HepG2 (cell line): ENCODE results near the gene PATL2. TPM values are rescaled to one million over a fixed set of nuclear protein-coding genes. Genes with fewer than 3 reads are reported as not detected.
A peak's percentile ranks its signal among the peaks of the same experiment; 100 is the strongest.

ENCODE experiments used
- ATF1 ChIP-seq: IDR thresholded peaks from 2 replicates; pipeline ENCODE4 v1.6.1; 2016; ENCODE audit warnings: mild to moderate bottlenecking, control low read depth
- KLF16 ChIP-seq, 2 experiments: sonication (generic) in 1 of 2; formaldehyde crosslinking in 1 of 2; IDR thresholded peaks; 2 replicates each; pipeline versions ENCODE4 v1.6.1 to v1.8.0; 2016 to 2023; ENCODE audit warnings: missing genetic modification reagents in 2 of 2, missing compliant biosample characterization in 1 of 2
- PRMT3 ChIP-seq: sonication (generic); formaldehyde crosslinking; IDR thresholded peaks from 2 replicates; pipeline ENCODE4 v1.8.1; 2022; ENCODE audit warnings: low read depth, mild to moderate bottlenecking, moderate library complexity, missing genetic modification reagents, borderline replicate concordance
- RBAK ChIP-seq: sonication (generic); formaldehyde crosslinking; IDR thresholded peaks from 2 replicates; pipeline ENCODE4 v1.5.1; 2020; ENCODE audit warnings: mild to moderate bottlenecking, missing genetic modification reagents
- SP1 ChIP-seq, 2 experiments: fragments of 450-650 bp in 1 of 2; sonication (generic) in 1 of 2; formaldehyde crosslinking in 1 of 2; IDR thresholded peaks; 2 replicates each; pipeline versions ENCODE4 v1.4.0 to v1.6.1; 2016 to 2020; ENCODE audit warnings: missing genetic modification reagents in 1 of 2
- ZBTB20 ChIP-seq: sonication (generic); formaldehyde crosslinking; IDR thresholded peaks from 2 replicates; pipeline ENCODE4 v1.8.1; 2023; ENCODE audit warnings: missing genetic modification reagents, low read depth, mild to moderate bottlenecking, borderline replicate concordance
- ZNF225 ChIP-seq: sonication (generic); formaldehyde crosslinking; IDR thresholded peaks from 2 replicates; pipeline ENCODE4 v1.4.0; 2020; ENCODE audit warnings: mild to moderate bottlenecking, missing genetic modification reagents
- ZNF3 ChIP-seq: IDR thresholded peaks from 2 replicates; pipeline ENCODE4 v1.7.0; 2017; ENCODE audit warnings: inconsistent platforms
- ZNF430 ChIP-seq: sonication (generic); formaldehyde crosslinking; IDR thresholded peaks from 2 replicates; pipeline ENCODE4 v1.9.0; 2021; ENCODE audit warnings: mild to moderate bottlenecking, missing genetic modification reagents
- ZNF431 ChIP-seq: sonication (generic); formaldehyde crosslinking; IDR thresholded peaks from 2 replicates; pipeline ENCODE4 v1.9.0; 2022; ENCODE audit warnings: missing genetic modification reagents, low read depth, mild to moderate bottlenecking, borderline replicate concordance
- ZNF530 ChIP-seq: sonication (generic); formaldehyde crosslinking; IDR thresholded peaks from 2 replicates; pipeline ENCODE4 v1.5.0; 2020; ENCODE audit warnings: low read depth, mild to moderate bottlenecking, missing genetic modification reagents
- ZNF546 ChIP-seq: sonication (generic); formaldehyde crosslinking; conservative IDR thresholded peaks from 2 replicates; pipeline ENCODE4 v1.8.1; 2023; ENCODE audit warnings: mild to moderate bottlenecking, missing genetic modification reagents
- ZNF569 ChIP-seq: sonication (generic); formaldehyde crosslinking; IDR thresholded peaks from 2 replicates; pipeline ENCODE4 v1.5.0; 2020; ENCODE audit warnings: mild to moderate bottlenecking, missing genetic modification reagents, moderate library complexity, borderline replicate concordance
- polyA plus RNA-seq, 8 experiments: library from polyadenylated mRNA; depleted of rRNA in 3 of 8; stranded (reverse) in 7 of 8; unstranded in 1 of 8; fragments of >200 nt; fragmentation: Illumina TruSeq in 4 of 8; extraction: Trizol in 4 of 8; gene quantifications; 2 replicates each; pipeline versions ENCODE4 v1.2.1 to v1.2.3, GENCODE V29; 2011 to 2016; ENCODE audit warnings: low read depth in 4 of 8, missing spikeins in 1 of 8, mixed read lengths in 1 of 8; ENCODE audit not compliant: insufficient read depth in 1 of 8
- total RNA-seq, 5 experiments: library from RNA; depleted of rRNA; stranded (reverse); fragments of >200 nt; fragmentation: Illumina TruSeq; extraction: Trizol; gene quantifications; 2 replicates each; pipeline ENCODE4 v1.2.3, GENCODE V29; 2016; ENCODE audit warnings: low read depth in 1 of 5
- TF ChIP-seq, protein P1 (sequence below): sonication (generic); formaldehyde crosslinking; IDR thresholded peaks from 2 replicates; pipeline ENCODE4 v1.4.0; 2020; ENCODE audit warnings: missing genetic modification reagents, low read depth, mild to moderate bottlenecking, borderline replicate concordance
- TF ChIP-seq, protein P2 (sequence below): sonication (generic); formaldehyde crosslinking; IDR thresholded peaks from 2 replicates; pipeline ENCODE4 v1.4.0; 2020; ENCODE audit warnings: missing genetic modification reagents
- TF ChIP-seq, protein P3 (sequence below): fragments of 450-650 bp; IDR thresholded peaks from 2 replicates; pipeline ENCODE4 v1.6.1; 2017
- TF ChIP-seq, protein P4 (sequence below): sonication (generic); formaldehyde crosslinking; IDR thresholded peaks from 2 replicates; pipeline ENCODE4 v1.4.0; 2020; ENCODE audit warnings: mild to moderate bottlenecking, missing genetic modification reagents, borderline replicate concordance

The PATL2 gene
- total and polyA plus RNA-seq, 2 of the 13 experiments (the other 11 are each of a cell fraction or from before 2014, with no cell fraction given), result 0.15 to 0.53 TPM

DNA sequence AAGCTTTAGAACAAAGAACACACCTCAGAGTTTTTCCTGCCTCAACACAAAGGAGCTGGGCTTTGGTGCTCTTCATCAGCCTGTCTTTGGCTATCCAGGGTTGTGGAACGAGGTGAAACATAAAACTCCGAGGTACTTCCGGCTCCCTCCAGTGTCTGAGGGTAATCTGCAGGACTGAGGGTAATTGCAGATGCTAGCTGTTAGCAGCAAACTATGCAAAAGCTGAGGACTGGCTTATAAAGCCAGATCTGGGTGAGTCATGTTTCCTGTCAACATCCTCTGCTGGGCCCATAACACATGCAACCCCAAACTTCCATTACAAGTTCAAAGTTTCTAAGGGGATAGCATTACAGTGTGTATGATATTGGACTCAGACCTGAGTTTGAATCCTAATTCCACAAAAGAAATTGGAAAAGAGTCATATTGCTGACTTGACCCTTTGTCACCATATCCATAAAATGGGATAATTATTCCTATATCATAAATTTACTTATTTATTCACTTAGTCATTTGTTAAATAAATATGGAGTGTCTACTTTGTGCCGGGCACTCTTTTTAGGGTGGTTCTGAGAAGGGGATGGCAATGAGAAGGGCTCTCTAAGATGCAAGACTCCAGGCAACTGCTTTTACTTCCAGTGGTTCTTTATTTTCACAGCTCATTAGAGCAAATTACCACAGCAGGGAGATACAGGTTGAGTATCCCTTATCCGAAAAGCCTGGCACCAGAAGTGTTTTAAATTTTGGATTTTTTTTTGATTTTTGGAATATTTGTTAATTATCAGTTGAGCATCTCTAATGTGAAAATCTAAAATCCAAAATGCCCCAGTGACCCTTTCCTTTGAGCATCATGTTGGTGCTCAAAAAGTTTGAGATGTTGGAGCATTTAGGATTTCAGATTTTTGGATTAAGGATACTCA, 15.7 kb upstream of the PATL2 start (continued):
- TF ChIP-seq, protein P1, sequence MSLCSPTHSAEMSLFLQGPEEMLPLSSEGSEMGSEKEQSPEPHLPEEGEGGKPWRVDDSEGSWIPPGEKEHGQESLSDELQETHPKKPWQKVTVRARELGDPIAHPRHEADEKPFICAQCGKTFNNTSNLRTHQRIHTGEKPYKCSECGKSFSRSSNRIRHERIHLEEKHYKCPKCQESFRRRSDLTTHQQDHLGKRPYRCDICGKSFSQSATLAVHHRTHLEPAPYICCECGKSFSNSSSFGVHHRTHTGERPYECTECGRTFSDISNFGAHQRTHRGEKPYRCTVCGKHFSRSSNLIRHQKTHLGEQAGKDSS (CRISPR knock-in tag), result no peak
- no peak for TF ChIP-seq ZNF430 (CRISPR knock-in tag)
- TF ChIP-seq, protein P2, sequence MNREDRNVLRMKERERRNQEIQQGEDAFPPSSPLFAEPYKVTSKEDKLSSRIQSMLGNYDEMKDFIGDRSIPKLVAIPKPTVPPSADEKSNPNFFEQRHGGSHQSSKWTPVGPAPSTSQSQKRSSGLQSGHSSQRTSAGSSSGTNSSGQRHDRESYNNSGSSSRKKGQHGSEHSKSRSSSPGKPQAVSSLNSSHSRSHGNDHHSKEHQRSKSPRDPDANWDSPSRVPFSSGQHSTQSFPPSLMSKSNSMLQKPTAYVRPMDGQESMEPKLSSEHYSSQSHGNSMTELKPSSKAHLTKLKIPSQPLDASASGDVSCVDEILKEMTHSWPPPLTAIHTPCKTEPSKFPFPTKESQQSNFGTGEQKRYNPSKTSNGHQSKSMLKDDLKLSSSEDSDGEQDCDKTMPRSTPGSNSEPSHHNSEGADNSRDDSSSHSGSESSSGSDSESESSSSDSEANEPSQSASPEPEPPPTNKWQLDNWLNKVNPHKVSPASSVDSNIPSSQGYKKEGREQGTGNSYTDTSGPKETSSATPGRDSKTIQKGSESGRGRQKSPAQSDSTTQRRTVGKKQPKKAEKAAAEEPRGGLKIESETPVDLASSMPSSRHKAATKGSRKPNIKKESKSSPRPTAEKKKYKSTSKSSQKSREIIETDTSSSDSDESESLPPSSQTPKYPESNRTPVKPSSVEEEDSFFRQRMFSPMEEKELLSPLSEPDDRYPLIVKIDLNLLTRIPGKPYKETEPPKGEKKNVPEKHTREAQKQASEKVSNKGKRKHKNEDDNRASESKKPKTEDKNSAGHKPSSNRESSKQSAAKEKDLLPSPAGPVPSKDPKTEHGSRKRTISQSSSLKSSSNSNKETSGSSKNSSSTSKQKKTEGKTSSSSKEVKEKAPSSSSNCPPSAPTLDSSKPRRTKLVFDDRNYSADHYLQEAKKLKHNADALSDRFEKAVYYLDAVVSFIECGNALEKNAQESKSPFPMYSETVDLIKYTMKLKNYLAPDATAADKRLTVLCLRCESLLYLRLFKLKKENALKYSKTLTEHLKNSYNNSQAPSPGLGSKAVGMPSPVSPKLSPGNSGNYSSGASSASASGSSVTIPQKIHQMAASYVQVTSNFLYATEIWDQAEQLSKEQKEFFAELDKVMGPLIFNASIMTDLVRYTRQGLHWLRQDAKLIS (CRISPR knock-in tag), result no peak
- TF ChIP-seq ZNF546, result no peak
- no peak for TF ChIP-seq RBAK (CRISPR knock-in tag)
- peak in 1 of 2 experiments; percentile 31; a peak in 1 of 4 replicates for TF ChIP-seq KLF16 (CRISPR knock-in tag; IDR thresholded peaks at IDR 0.05)
- no peak; the same call in 1 of the 2 replicates for TF ChIP-seq ZBTB20 (CRISPR knock-in tag)
- TF ChIP-seq ZNF225 (CRISPR knock-in tag), result no peak
- no peak for TF ChIP-seq ZNF431 (CRISPR knock-in tag)
- TF ChIP-seq ZNF569 (CRISPR knock-in tag), result no peak
- TF ChIP-seq, protein P3, sequence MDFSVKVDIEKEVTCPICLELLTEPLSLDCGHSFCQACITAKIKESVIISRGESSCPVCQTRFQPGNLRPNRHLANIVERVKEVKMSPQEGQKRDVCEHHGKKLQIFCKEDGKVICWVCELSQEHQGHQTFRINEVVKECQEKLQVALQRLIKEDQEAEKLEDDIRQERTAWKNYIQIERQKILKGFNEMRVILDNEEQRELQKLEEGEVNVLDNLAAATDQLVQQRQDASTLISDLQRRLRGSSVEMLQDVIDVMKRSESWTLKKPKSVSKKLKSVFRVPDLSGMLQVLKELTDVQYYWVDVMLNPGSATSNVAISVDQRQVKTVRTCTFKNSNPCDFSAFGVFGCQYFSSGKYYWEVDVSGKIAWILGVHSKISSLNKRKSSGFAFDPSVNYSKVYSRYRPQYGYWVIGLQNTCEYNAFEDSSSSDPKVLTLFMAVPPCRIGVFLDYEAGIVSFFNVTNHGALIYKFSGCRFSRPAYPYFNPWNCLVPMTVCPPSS, result no peak
- TF ChIP-seq ZNF530, result no peak
- TF ChIP-seq SP1 (IDR thresholded peaks at IDR 0.05), result no peak
- TF ChIP-seq SP1 (CRISPR knock-in tag; IDR thresholded peaks at IDR 0.05), result no peak
- TF ChIP-seq PRMT3 (CRISPR knock-in tag), result no peak
- no peak for TF ChIP-seq ATF1 (CRISPR knock-in tag)
- TF ChIP-seq, protein P4, sequence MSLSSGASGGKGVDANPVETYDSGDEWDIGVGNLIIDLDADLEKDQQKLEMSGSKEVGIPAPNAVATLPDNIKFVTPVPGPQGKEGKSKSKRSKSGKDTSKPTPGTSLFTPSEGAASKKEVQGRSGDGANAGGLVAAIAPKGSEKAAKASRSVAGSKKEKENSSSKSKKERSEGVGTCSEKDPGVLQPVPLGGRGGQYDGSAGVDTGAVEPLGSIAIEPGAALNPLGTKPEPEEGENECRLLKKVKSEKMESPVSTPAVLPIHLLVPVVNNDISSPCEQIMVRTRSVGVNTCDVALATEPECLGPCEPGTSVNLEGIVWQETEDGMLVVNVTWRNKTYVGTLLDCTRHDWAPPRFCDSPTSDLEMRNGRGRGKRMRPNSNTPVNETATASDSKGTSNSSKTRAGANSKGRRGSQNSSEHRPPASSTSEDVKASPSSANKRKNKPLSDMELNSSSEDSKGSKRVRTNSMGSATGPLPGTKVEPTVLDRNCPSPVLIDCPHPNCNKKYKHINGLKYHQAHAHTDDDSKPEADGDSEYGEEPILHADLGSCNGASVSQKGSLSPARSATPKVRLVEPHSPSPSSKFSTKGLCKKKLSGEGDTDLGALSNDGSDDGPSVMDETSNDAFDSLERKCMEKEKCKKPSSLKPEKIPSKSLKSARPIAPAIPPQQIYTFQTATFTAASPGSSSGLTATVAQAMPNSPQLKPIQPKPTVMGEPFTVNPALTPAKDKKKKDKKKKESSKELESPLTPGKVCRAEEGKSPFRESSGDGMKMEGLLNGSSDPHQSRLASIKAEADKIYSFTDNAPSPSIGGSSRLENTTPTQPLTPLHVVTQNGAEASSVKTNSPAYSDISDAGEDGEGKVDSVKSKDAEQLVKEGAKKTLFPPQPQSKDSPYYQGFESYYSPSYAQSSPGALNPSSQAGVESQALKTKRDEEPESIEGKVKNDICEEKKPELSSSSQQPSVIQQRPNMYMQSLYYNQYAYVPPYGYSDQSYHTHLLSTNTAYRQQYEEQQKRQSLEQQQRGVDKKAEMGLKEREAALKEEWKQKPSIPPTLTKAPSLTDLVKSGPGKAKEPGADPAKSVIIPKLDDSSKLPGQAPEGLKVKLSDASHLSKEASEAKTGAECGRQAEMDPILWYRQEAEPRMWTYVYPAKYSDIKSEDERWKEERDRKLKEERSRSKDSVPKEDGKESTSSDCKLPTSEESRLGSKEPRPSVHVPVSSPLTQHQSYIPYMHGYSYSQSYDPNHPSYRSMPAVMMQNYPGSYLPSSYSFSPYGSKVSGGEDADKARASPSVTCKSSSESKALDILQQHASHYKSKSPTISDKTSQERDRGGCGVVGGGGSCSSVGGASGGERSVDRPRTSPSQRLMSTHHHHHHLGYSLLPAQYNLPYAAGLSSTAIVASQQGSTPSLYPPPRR (CRISPR knock-in tag), result 0 out of 2 replicates have a peak, but pooled peaks have one; percentile 19
- TF ChIP-seq ZNF3 (CRISPR knock-in tag), result no peak
